ENCODE measurements around the gene EARS2. TPM values are rescaled to one million over a fixed set of nuclear protein-coding genes. Genes with fewer than 3 reads are reported as not detected.

The EARS2 gene
- total RNA-seq, 1 experiment from 2014 or later, result 38.9 TPM

- ChIA-PET CTCF (no interaction called here), POLR2A (ENCODE audit: low non-redundant PET) (no interaction called here)
- BruUV-seq (replicated peaks), result no TSS peak
- Histone ChIP-seq H3K36me3 (ENCODE audit: insufficient read depth, low read length, poor library complexity, severe bottlenecking) (peaks cover 37% of the 10 kb centered on the region), H3K4me1 (ENCODE audit: insufficient read depth, low read length, poor library complexity, severe bottlenecking) (no peaks in the 10 kb centered on the region), H3K27me3 (replicated peaks; ENCODE audit: insufficient read depth, low read depth, low read length, poor library complexity) (no peaks in the 10 kb centered on the region), H3K4me3 (ENCODE audit: low read depth, low read length, poor library complexity, severe bottlenecking) (no peak overlapping the region), H3K27ac (ENCODE audit: low read depth, low read length, poor library complexity, severe bottlenecking) (no peak overlapping the region), H3K9me3 (ENCODE audit: low read depth, low read length, poor library complexity, severe bottlenecking) (no peaks in the 10 kb centered on the region)
- intact Hi-C loops (cut with micrococcal nuclease; ENCODE audit: unreplicated experiment), result no loop called here
- TF ChIP-seq EZH2 (IDR thresholded peaks at IDR 0.05; ENCODE audit: borderline replicate concordance, low read depth, low read length, poor library complexity, severe bottlenecking) (no peak), CTCF (conservative IDR thresholded peaks at IDR 0.05; ENCODE audit: low read depth, low read length) (no peak)
- no peak for DNase-seq (ENCODE audit: low spot score)
These were observed 16.7 kb upstream of the EARS2 start for GRCh38 chr16:23573817-23574216.

DNA sequence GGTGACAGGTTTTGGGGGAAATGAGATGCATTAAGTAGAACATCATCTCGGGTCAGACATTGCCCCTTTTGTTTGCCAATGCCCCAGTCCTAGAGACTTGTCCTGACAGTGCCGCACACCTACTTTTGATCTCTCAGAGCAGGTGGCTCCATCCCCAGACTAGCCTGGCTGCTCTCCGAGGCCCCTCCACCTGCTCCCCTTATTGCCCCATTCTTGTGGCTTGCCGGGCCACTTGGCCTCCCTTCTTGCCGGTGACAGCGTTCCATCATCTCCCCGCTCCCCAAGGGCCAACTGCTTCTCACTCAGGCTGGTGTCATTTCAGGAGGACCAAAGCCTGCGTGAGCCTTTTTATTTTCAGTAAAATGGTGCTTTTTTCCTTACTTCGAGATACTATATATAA, 15.2 kb upstream of the EARS2 start:
- CTCF ChIA-PET, result no interaction called here
- Histone ChIP-seq H3K36me3 (ENCODE audit: insufficient read depth, low read length, poor library complexity, severe bottlenecking) (peaks cover 49% of the 10 kb centered on the region), H3K27me3 (replicated peaks; ENCODE audit: insufficient read depth, low read depth, low read length, poor library complexity) (no peaks in the 10 kb centered on the region), H3K27ac (ENCODE audit: low read depth, low read length, poor library complexity, severe bottlenecking) (no peak overlapping the region), H3K4me1 (ENCODE audit: insufficient read depth, low read length, poor library complexity, severe bottlenecking) (no peaks in the 10 kb centered on the region), H3K4me3 (ENCODE audit: low read depth, low read length, poor library complexity, severe bottlenecking) (no peak overlapping the region), H3K9me3 (ENCODE audit: low read depth, low read length, poor library complexity, severe bottlenecking) (no peaks in the 10 kb centered on the region)
- no peak for DNase-seq (ENCODE audit: low spot score)
- intact Hi-C loops (cut with micrococcal nuclease; ENCODE audit: unreplicated experiment), result no loop called here
- no TSS peak for BruUV-seq (replicated peaks)
- TF ChIP-seq CTCF (conservative IDR thresholded peaks at IDR 0.05; ENCODE audit: low read depth, low read length) (no peak), EZH2 (IDR thresholded peaks at IDR 0.05; ENCODE audit: borderline replicate concordance, low read depth, low read length, poor library complexity, severe bottlenecking) (no peak)
- POLR2A ChIA-PET (ENCODE audit: low non-redundant PET), result no interaction called here

DNA sequence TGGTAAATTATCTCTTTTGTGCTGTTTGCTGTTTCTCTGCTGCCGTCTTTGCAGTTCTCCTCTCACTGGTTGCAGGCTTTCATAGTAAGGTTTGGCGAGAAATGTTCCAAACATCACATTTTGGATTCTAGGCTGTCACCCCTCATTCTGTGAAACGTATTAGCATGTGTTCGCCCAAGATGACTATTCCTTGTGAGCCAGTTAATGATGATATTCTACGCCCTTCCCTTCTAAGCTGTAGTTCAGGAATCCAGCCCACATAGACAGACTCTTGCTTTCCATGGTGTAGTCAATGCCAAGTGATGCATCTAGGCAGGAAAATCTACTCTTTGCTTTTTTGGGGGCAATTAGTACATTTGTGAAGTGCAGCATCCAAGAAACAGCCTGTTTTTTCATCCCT, 14.7 kb upstream of the EARS2 start:
- CTCF ChIA-PET, result no interaction called here
- intact Hi-C loops (cut with micrococcal nuclease; ENCODE audit: unreplicated experiment), result no loop called here
- H3K27me3 ChIP-seq (replicated peaks; ENCODE audit: insufficient read depth, low read depth, low read length, poor library complexity), result no peaks in the 10 kb centered on the region
- BruUV-seq (replicated peaks), result no TSS peak
- POLR2A ChIA-PET (ENCODE audit: low non-redundant PET), result no interaction called here
- DNase-seq (ENCODE audit: low spot score), result no peak
- no peaks in the 10 kb centered on the region for H3K9me3 ChIP-seq (ENCODE audit: low read depth, low read length, poor library complexity, severe bottlenecking)
- no peak overlapping the region for H3K27ac ChIP-seq (ENCODE audit: low read depth, low read length, poor library complexity, severe bottlenecking)
- no peaks in the 10 kb centered on the region for H3K4me1 ChIP-seq (ENCODE audit: insufficient read depth, low read length, poor library complexity, severe bottlenecking)
- no peak for TF ChIP-seq EZH2 (IDR thresholded peaks at IDR 0.05; ENCODE audit: borderline replicate concordance, low read depth, low read length, poor library complexity, severe bottlenecking)
- TF ChIP-seq CTCF (conservative IDR thresholded peaks at IDR 0.05; ENCODE audit: low read depth, low read length), result no peak
- H3K4me3 ChIP-seq (ENCODE audit: low read depth, low read length, poor library complexity, severe bottlenecking), result no peak overlapping the region
- peaks cover 54% of the 10 kb centered on the region for H3K36me3 ChIP-seq (ENCODE audit: insufficient read depth, low read length, poor library complexity, severe bottlenecking)
